Left ventricle myocardium inferior (tissue), 1 donor: Measurements from ENCODE around the gene SNX9. TPM values are rescaled to one million over a fixed set of nuclear protein-coding genes. Genes with fewer than 3 reads are reported as not detected.

Source experiments
- DNase-seq: peaks from one replicate; pipeline ENCODE4 v3.0.0-alpha.2; 2020
- H3K27ac ChIP-seq: fragments of 200-600 bp; replicated peaks from 2 replicates; pipeline ENCODE4 v1.8.0; 2021
- H3K27me3 ChIP-seq: fragments of 200-600 bp; 2 replicates; pipeline ENCODE4 v1.8.0; 2021; ENCODE audit warnings: low read depth
- H3K36me3 ChIP-seq: fragments of 200-600 bp; 2 replicates; pipeline ENCODE4 v1.8.0; 2021
- H3K4me1 ChIP-seq: fragments of 200-600 bp; 2 replicates; pipeline ENCODE4 v1.8.0; 2021
- H3K4me3 ChIP-seq: fragments of 200-600 bp; 2 replicates; pipeline ENCODE4 v1.8.0; 2021; ENCODE audit warnings: mild to moderate bottlenecking, moderate library complexity
- H3K9me3 ChIP-seq: fragments of 200-600 bp; replicated peaks from 2 replicates; pipeline ENCODE4 v1.8.0; 2021
- intact Hi-C: fragments of 100-400 bp; cut with micrococcal nuclease; formaldehyde crosslinking; loops from one replicate; pipeline ENCODE4 v1.11.0; 2022
- total RNA-seq: library from RNA; stranded (reverse); fragmentation: NEBNext Ultra II Directional; extraction: Animal tissue kit (Norgen Biotek cat#: 25700); gene quantifications from one replicate; pipeline ENCODE4 v1.2.1, GENCODE V29; 2021
- TF ChIP-seq, protein P1 (sequence below): fragments of 200-600 bp; IDR thresholded peaks from 2 replicates; pipeline ENCODE4 v1.8.0; 2021; ENCODE audit warnings: antibody characterized with exemption, mild to moderate bottlenecking, borderline replicate concordance
- donor health status: DM: no; HTN: yes; CAD: no; lungs with severe emphysema.

The SNX9 gene
- total RNA-seq, 1 donor from 2014 or later = 31.9 TPM

DNA sequence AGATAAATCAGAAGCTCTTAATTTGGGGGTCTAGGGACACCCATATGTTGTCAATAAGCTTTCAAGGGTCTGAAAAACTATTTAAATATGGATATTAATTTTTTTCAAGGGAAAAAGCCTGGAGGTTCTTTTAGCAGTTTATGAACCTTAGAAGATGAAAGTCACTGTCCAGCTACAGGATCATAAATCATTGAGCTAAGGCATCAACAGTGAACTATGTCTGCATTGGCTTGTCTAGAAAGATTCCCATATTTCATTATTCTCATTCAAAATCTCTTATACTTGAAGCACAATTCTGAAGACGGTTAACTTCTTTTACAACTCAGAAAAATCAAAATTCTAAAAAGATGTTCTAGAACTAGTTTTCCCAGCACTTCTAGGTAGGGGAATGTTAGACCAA is 34.9 kb upstream of the SNX9 start:
- intact Hi-C loops = no loop called here
- no peak overlapping the region for H3K27ac ChIP-seq
- TF ChIP-seq, protein P1, sequence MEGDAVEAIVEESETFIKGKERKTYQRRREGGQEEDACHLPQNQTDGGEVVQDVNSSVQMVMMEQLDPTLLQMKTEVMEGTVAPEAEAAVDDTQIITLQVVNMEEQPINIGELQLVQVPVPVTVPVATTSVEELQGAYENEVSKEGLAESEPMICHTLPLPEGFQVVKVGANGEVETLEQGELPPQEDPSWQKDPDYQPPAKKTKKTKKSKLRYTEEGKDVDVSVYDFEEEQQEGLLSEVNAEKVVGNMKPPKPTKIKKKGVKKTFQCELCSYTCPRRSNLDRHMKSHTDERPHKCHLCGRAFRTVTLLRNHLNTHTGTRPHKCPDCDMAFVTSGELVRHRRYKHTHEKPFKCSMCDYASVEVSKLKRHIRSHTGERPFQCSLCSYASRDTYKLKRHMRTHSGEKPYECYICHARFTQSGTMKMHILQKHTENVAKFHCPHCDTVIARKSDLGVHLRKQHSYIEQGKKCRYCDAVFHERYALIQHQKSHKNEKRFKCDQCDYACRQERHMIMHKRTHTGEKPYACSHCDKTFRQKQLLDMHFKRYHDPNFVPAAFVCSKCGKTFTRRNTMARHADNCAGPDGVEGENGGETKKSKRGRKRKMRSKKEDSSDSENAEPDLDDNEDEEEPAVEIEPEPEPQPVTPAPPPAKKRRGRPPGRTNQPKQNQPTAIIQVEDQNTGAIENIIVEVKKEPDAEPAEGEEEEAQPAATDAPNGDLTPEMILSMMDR = no peak

DNA sequence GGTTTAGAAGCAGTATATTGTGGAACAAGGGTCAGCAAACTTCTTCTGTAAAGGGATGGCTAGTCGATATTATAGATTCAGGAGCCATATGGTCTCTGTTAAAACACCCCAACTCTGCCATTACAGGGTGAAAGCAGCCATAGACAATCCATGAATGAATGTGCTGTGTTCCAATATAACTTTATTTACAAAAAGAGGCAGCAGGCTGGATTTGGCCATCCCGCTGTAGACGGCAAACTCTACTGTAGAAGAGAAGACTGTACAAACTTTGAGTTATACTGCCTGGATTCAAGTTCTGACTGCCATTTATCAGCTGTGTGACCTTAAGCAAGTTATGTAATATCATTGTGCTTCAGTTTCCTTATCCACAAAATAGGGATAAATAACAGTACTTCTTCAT is 33.7 kb upstream of the SNX9 start:
- Histone ChIP-seq H3K4me1 (peaks cover 13% of the 10 kb centered on the region), H3K27me3 (no peaks in the 10 kb centered on the region), H3K4me3 (no peak overlapping the region), H3K9me3 (no peaks in the 10 kb centered on the region), H3K36me3 (no peaks in the 10 kb centered on the region), H3K27ac (no peak overlapping the region)
- intact Hi-C loops = no loop called here
- no peak for DNase-seq
- TF ChIP-seq, protein P1 = no peak

More for the DNA sequence above, 34.9 kb upstream of the SNX9 start:
- peaks cover 13% of the 10 kb centered on the region for H3K4me1 ChIP-seq
- H3K27me3 ChIP-seq = no peaks in the 10 kb centered on the region
- no peaks in the 10 kb centered on the region for H3K9me3 ChIP-seq
- H3K36me3 ChIP-seq = no peaks in the 10 kb centered on the region
- H3K4me3 ChIP-seq = no peak overlapping the region
- DNase-seq = no peak

DNA sequence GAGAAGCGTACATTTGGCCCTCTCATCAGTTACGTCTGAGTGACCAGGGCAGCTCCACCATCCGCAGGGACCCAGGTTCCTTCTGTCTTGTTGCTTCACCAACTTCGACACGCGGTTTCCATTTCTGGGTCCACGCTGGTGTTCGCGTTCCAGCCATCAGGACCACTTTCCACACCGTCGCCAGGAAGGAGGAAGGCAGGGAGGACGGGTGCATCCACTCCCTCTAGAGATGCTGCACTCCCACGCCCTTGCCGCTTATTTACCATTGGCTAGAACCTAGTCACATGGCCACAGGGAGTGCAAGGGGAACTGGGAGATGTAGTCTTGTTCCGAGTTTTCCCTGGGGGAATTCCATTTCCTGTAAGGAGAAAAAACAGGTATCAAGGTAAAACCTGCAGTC is 33.2 kb upstream of the SNX9 start:
- intact Hi-C loops = no loop called here
- H3K27me3 ChIP-seq = no peaks in the 10 kb centered on the region
- H3K4me3 ChIP-seq = no peak overlapping the region
- H3K9me3 ChIP-seq = no peaks in the 10 kb centered on the region
- peaks cover 13% of the 10 kb centered on the region for H3K4me1 ChIP-seq
- no peak overlapping the region for H3K27ac ChIP-seq
- TF ChIP-seq, protein P1 = no peak
- no peaks in the 10 kb centered on the region for H3K36me3 ChIP-seq
- no peak for DNase-seq

DNA sequence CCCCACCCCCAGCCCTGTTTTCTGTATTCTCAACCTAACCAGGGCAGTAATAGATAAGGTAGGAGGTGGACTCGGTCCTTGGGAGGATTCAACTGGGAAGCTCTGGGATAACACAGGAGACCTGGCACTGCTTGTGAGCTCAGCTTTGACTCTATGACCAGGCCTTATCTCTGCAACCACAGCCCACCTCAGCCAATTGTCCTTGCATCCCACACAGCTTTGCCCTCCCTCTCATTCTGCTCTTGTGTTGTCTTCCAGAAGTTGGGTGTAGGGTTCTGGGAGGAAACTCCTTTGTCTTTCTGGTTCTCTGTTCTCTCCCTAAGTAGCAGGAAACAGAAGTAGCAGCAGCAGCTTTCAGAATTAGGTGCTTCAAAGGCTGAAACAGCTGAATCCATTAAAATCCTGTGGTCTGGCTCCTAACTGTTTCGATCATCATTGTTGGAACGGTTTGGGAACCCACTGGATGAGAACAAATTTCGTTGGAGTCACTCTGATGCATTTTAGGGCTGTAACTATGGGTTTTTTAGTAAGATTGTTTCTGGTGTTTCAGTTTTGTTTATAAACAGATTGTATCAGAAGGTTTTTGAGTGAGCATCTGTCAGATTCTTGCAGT is 32.4 kb upstream of the SNX9 start:
- H3K4me3 ChIP-seq = no peak overlapping the region
- H3K27ac ChIP-seq = no peak overlapping the region
- intact Hi-C loops = no loop called here
- no peaks in the 10 kb centered on the region for H3K9me3 ChIP-seq
- TF ChIP-seq, protein P1 = no peak
- no peak for DNase-seq
- peaks cover 13% of the 10 kb centered on the region for H3K4me1 ChIP-seq
- H3K27me3 ChIP-seq = no peaks in the 10 kb centered on the region
- no peaks in the 10 kb centered on the region for H3K36me3 ChIP-seq

DNA sequence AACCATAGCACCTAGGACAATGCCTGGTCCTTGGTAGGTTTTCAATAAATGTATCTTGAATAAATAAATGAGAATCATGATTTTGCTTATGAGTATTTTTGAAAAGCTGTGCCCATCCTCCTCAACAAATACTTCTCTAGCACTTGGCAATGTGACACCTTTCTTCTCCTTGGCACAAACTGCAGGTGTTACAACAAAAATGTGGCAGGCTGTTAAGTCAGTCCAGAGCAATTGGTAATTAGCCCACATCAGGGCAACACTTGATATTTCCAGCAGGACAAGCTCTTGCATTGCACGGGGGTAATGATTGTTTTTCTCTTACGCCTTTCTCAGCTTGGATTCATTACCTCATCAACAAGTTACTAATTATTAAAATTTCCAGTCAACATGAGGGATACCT is 31.6 kb upstream of the SNX9 start:
- no peaks in the 10 kb centered on the region for H3K9me3 ChIP-seq
- intact Hi-C loops = no loop called here
- peaks cover 13% of the 10 kb centered on the region for H3K4me1 ChIP-seq
- TF ChIP-seq, protein P1 = no peak
- no peaks in the 10 kb centered on the region for H3K36me3 ChIP-seq
- H3K27ac ChIP-seq = no peak overlapping the region
- no peaks in the 10 kb centered on the region for H3K27me3 ChIP-seq
- no peak for DNase-seq
- H3K4me3 ChIP-seq = no peak overlapping the region
